GM19025 (cell line): ENCODE data around the gene LGALS9.
A peak's percentile ranks its signal among the peaks of the same experiment; 100 is the strongest.

Experiments used
- ATAC-seq: cut with Tn5 transposase; IDR thresholded peaks from one replicate; pipeline ENCODE4 v1.9.1; 2021; ENCODE audit warnings: mild to moderate bottlenecking, low read depth, moderate library complexity; ENCODE audit not compliant: unreplicated experiment

The LGALS9 gene

GRCh38 chr17:27630607-27631410 lies at the start of gene LGALS9:
Gene LGALS9, plus strand, starts transcription at chr17:27631188. Its CDS starts 78 bp downstream, at chr17:27631266.
- ATAC-seq = peak; percentile 56

GRCh38 chr17:27582696-27583095 lies 48.3 kb upstream of the LGALS9 start:
- ATAC-seq = no peak

GRCh38 chr17:27585153-27585681 lies 45.8 kb upstream of the LGALS9 start:
- ATAC-seq = peak; percentile 55

- no peak for ATAC-seq
Measured at GRCh38 chr17:27585792-27586191, 45.2 kb upstream of the LGALS9 start.

- no peak for ATAC-seq
Measured at GRCh38 chr17:27586203-27586721, 44.7 kb upstream of the LGALS9 start.

GRCh38 chr17:27588354-27588753 lies 42.6 kb upstream of the LGALS9 start:
- no peak for ATAC-seq

- no peak for ATAC-seq
Measured at GRCh38 chr17:27590864-27591263, 40.1 kb upstream of the LGALS9 start.

- ATAC-seq = no peak
Measured at GRCh38 chr17:27591986-27592385, 39.0 kb upstream of the LGALS9 start.

GRCh38 chr17:27593232-27593856 lies 37.6 kb upstream of the LGALS9 start:
- no peak for ATAC-seq

GRCh38 chr17:27593857-27594255 lies 37.1 kb upstream of the LGALS9 start:
- no peak for ATAC-seq

GRCh38 chr17:27595208-27595607 lies 35.8 kb upstream of the LGALS9 start:
- no peak for ATAC-seq

- no peak for ATAC-seq
Measured at GRCh38 chr17:27596096-27596495, 34.9 kb upstream of the LGALS9 start.

GRCh38 chr17:27596566-27597187 lies 34.3 kb upstream of the LGALS9 start:
- ATAC-seq = no peak

GRCh38 chr17:27597188-27597580 lies 33.8 kb upstream of the LGALS9 start:
- ATAC-seq = no peak

- ATAC-seq = no peak
Measured at GRCh38 chr17:27597783-27598320, 33.1 kb upstream of the LGALS9 start.

- ATAC-seq = no peak
Measured at GRCh38 chr17:27598337-27599050, 32.5 kb upstream of the LGALS9 start.

GRCh38 chr17:27600471-27600870 lies 30.5 kb upstream of the LGALS9 start:
- ATAC-seq = no peak

- ATAC-seq = no peak
Measured at GRCh38 chr17:27601069-27601974, 29.7 kb upstream of the LGALS9 start.

- ATAC-seq = no peak
Measured at GRCh38 chr17:27601975-27602302, 29.0 kb upstream of the LGALS9 start.
